ENCODE results near the gene SEC63.
A peak's percentile ranks its signal among the peaks of the same experiment; 100 is the strongest.
"Not testable (repeated sequence)": the region's sequence is repeated elsewhere in the genome, so short reads cannot be mapped to it uniquely, and the experiment has no call there.

The SEC63 gene

GRCh38 chr6:107941199-107941598, 16.8 kb downstream of the SEC63 start:
- DNase-seq (ENCODE audit: low read depth): no peak
- TF ChIP-seq, protein P1, sequence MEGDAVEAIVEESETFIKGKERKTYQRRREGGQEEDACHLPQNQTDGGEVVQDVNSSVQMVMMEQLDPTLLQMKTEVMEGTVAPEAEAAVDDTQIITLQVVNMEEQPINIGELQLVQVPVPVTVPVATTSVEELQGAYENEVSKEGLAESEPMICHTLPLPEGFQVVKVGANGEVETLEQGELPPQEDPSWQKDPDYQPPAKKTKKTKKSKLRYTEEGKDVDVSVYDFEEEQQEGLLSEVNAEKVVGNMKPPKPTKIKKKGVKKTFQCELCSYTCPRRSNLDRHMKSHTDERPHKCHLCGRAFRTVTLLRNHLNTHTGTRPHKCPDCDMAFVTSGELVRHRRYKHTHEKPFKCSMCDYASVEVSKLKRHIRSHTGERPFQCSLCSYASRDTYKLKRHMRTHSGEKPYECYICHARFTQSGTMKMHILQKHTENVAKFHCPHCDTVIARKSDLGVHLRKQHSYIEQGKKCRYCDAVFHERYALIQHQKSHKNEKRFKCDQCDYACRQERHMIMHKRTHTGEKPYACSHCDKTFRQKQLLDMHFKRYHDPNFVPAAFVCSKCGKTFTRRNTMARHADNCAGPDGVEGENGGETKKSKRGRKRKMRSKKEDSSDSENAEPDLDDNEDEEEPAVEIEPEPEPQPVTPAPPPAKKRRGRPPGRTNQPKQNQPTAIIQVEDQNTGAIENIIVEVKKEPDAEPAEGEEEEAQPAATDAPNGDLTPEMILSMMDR (conservative IDR thresholded peaks at IDR 0.05; ENCODE audit: control insufficient read depth, insufficient read depth, low read depth, low read length): no peak
- no peak overlapping the region for H3K4me3 ChIP-seq (ENCODE audit: control insufficient read depth, low read depth, low read length)

- H3K4me3 ChIP-seq (ENCODE audit: control insufficient read depth, low read depth, low read length); DNase-seq (ENCODE audit: low read depth): not testable (repeated sequence)
Measured at GRCh38 chr6:107936910-107937292, 21.1 kb downstream of the SEC63 start.

DNA sequence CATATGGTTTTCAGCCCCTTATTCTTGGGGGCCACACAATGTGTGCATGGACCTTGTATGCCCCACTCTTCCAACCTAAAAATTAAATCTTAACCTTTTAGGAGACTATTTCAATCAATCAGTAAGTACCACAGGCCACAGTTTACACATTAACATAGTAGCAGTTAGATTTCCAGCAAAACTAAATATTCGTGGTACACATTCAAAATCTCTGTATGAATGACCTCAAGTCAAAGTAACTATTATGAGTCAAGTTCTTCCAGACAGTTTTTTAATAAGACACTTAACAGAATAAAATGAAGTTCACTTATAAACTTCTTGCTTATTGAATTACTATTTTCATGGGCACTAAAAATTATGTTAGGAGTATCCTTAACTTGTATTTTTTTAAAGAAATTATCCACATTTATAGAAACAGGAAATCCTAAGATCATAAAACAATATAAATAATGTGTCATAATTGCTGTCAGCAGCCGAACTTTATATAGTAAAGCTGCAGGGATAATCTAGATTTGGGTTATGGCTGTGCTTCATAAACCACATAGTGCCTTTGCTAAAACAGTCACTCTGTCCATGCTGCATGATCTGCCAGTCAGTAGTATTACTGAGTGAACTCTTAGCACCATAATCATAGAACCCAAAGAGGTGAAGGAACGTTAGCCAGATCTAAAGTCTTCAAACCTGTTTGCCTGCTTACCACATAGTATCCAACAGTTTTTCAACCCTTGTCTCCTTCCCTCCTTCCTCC, 21.7 kb downstream of the SEC63 start:
- H3K4me3 ChIP-seq (ENCODE audit: control insufficient read depth, low read depth, low read length): no peak overlapping the region
- no peak for DNase-seq (ENCODE audit: low read depth)
- TF ChIP-seq, protein P1 (conservative IDR thresholded peaks at IDR 0.05; ENCODE audit: control insufficient read depth, insufficient read depth, low read depth, low read length): no peak

DNA sequence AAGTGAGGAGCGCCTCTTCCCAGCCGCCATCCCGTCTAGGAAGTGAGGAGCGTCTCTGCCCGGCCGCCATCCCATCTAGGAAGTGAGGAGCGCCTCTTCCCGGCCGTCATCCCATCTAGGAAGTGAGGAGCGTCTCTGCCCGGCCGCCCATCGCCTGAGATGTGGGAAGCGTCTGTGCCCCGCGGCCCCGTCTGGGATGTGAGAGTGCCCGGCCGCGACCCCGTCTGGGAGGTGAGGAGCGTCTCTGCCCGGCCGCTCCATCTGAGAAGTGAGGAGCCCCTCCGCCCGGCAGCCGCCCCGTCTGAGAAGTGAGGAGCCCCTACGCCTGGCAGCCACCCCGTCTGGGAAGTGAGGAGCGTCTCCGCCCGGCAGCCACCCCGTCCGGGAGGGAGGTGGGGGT, 23.8 kb downstream of the SEC63 start:
- H3K4me3 ChIP-seq (ENCODE audit: control insufficient read depth, low read depth, low read length); DNase-seq (ENCODE audit: low read depth): not testable (repeated sequence)

GRCh38 chr6:107932580-107932979, 25.4 kb downstream of the SEC63 start:
- no peak overlapping the region for H3K4me3 ChIP-seq (ENCODE audit: control insufficient read depth, low read depth, low read length)
- TF ChIP-seq, protein P1 (conservative IDR thresholded peaks at IDR 0.05; ENCODE audit: control insufficient read depth, insufficient read depth, low read depth, low read length): no peak

DNA sequence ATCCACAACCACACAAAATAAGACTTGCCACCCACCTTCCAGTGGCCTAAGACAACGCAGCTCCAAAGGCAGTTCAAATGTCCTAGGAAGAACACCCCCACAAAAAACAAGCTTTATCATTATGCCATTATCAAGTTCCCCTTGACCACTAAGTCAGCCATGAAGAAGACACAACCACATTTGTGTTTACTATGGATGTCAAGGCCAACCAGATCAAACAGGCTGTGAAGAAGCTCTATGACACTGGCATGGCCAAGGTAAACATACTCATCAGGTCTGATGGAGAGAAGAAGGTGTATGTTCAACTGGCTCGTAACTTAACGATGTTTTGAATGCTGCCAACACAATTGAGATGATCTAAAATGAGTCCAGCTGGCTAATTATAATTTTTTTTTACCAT, 26.1 kb downstream of the SEC63 start:
- no peak for DNase-seq (ENCODE audit: low read depth)

More at GRCh38 chr6:107932580-107932979, 25.4 kb downstream of the SEC63 start:
- no peak for DNase-seq (ENCODE audit: low read depth)

DNA sequence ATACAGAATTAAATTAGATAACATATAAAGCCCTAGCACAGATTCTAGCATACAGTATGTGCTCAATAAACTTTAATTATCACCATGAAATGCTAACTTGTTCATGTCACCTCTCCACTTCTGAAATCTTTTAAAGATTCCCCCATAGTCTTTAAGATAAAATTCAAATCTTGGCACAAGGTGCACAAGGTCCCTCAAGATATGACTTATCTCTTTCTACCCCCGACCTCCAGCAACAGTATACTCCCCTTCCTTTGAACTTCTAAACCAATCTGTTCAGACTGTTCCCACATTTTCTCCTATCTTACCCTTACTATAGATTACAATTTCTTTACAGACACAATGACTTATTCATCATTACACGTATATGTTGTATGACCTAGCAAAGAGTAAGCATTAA, 29.0 kb downstream of the SEC63 start:
- TF ChIP-seq, protein P1 (conservative IDR thresholded peaks at IDR 0.05; ENCODE audit: control insufficient read depth, insufficient read depth, low read depth, low read length): no peak
- H3K4me3 ChIP-seq (ENCODE audit: control insufficient read depth, low read depth, low read length): no peak overlapping the region
- no peak for DNase-seq (ENCODE audit: low read depth)

More for the DNA sequence above, 26.1 kb downstream of the SEC63 start:
- no peak overlapping the region for H3K4me3 ChIP-seq (ENCODE audit: control insufficient read depth, low read depth, low read length)
- TF ChIP-seq, protein P1 (conservative IDR thresholded peaks at IDR 0.05; ENCODE audit: control insufficient read depth, insufficient read depth, low read depth, low read length): no peak

GRCh38 chr6:107926697-107927544, 31.1 kb downstream of the SEC63 start:
- not testable (repeated sequence) for H3K4me3 ChIP-seq (ENCODE audit: control insufficient read depth, low read depth, low read length)
- DNase-seq (ENCODE audit: low read depth): peak; percentile 65

Measured in fibroblast of mammary gland (primary cell).